Neural cell (in vitro differentiated cells): Measurements from ENCODE around the gene TMEM121B. TPM values are rescaled to one million over a fixed set of nuclear protein-coding genes. Genes with fewer than 3 reads are reported as not detected.

ENCODE experiments used
- H2AFZ ChIP-seq: fragments of 200-600, 300-800 bp; sonication (generic), shearing (Covaris generic); 2 replicates; pipeline ENCODE4 v1.6.0; 2014; ENCODE audit warnings: low read depth, mild to moderate bottlenecking, antibody characterized with exemption, low read length, moderate library complexity
- H3F3A ChIP-seq: fragments of 200-600 bp; shearing (Covaris generic); 2 replicates; pipeline ENCODE4 v1.6.1; 2016; ENCODE audit warnings: mild to moderate bottlenecking, moderate library complexity, mixed read lengths, antibody characterized with exemption, low read length; ENCODE audit not compliant: insufficient read depth, poor library complexity, severe bottlenecking
- H3K27ac ChIP-seq: fragments of 200-600, 300-800 bp; sonication (generic), shearing (Covaris generic); 2 replicates; pipeline ENCODE4 v1.5.1; 2014; ENCODE audit warnings: mild to moderate bottlenecking, low read length, moderate library complexity
- H3K27me3 ChIP-seq: fragments of 300-800, 200-600 bp; sonication (generic), shearing (Covaris generic); 2 replicates; pipeline ENCODE4 v1.6.0; 2014; ENCODE audit warnings: mild to moderate bottlenecking, low read depth, low read length, moderate library complexity; ENCODE audit not compliant: insufficient read depth
- H3K36me3 ChIP-seq: fragments of 300-800, 200-600 bp; sonication (generic), shearing (Covaris generic); 2 replicates; pipeline ENCODE4 v1.5.1; 2014; ENCODE audit warnings: mild to moderate bottlenecking, antibody characterized with exemption, low read length, moderate library complexity; ENCODE audit not compliant: insufficient read depth
- H3K4me2 ChIP-seq: fragments of 300-800, 200-600 bp; sonication (generic), shearing (Covaris generic); 2 replicates; pipeline ENCODE4 v1.6.0; 2014; ENCODE audit warnings: mild to moderate bottlenecking, low read length
- H3K4me3 ChIP-seq: fragments of 300-800, 200-600 bp; sonication (generic), shearing (Covaris generic); 2 replicates; pipeline ENCODE4 v1.5.1; 2014; ENCODE audit warnings: mild to moderate bottlenecking, low read length, moderate library complexity
- H3K79me2 ChIP-seq: fragments of 200-600 bp; shearing (Covaris generic); replicated peaks from 2 replicates; pipeline ENCODE4 v1.6.0; 2014; ENCODE audit warnings: mild to moderate bottlenecking, low read length, moderate library complexity; ENCODE audit not compliant: insufficient read depth
- H3K9ac ChIP-seq: fragments of 300-800, 200-600 bp; sonication (generic), shearing (Covaris generic); 2 replicates; pipeline ENCODE4 v1.6.1; 2016; ENCODE audit warnings: mild to moderate bottlenecking, low read length, mixed read lengths
- H3K9me2 ChIP-seq: fragments of 200-600 bp; shearing (Covaris generic); 2 replicates; pipeline ENCODE4 v1.6.1; 2016; ENCODE audit warnings: mild to moderate bottlenecking, low read length, mixed read lengths; ENCODE audit not compliant: insufficient read depth
- H3K9me3 ChIP-seq: fragments of 200-600, 300-800 bp; sonication (generic), shearing (Covaris generic); 2 replicates; pipeline ENCODE4 v1.6.1; 2016; ENCODE audit warnings: mild to moderate bottlenecking, mixed run types, low read length, moderate library complexity, mixed read lengths
- H4K20me1 ChIP-seq: fragments of 200-600 bp; shearing (Covaris generic); 2 replicates; pipeline ENCODE4 v1.6.1; 2016; ENCODE audit warnings: mild to moderate bottlenecking, mixed run types; ENCODE audit not compliant: insufficient read depth
- CTCF ChIP-seq: fragments of 450-650 bp; IDR thresholded peaks from 2 replicates; pipeline ENCODE4 v1.5.1; 2014; ENCODE audit warnings: antibody characterized with exemption, mild to moderate bottlenecking, moderate library complexity; ENCODE audit not compliant: poor library complexity, severe bottlenecking
- EP300 ChIP-seq: fragments of 450-650 bp; conservative IDR thresholded peaks from 2 replicates; pipeline ENCODE4 v1.6.1; 2014; ENCODE audit warnings: antibody characterized with exemption, mild to moderate bottlenecking, moderate library complexity; ENCODE audit not compliant: poor library complexity, severe bottlenecking
- EZH2 ChIP-seq: fragments of 200-600, 300-800 bp; shearing (Covaris generic), sonication (generic); IDR thresholded peaks from 2 replicates; pipeline ENCODE4 v1.6.1; 2014; ENCODE audit warnings: antibody characterized with exemption, low read length, borderline replicate concordance, mild to moderate bottlenecking; ENCODE audit not compliant: insufficient read depth, poor library complexity, severe bottlenecking
- MXI1 ChIP-seq: fragments of 450-650 bp; conservative IDR thresholded peaks from 2 replicates; pipeline ENCODE4 v1.6.1; 2014; ENCODE audit warnings: antibody characterized with exemption, mild to moderate bottlenecking; ENCODE audit not compliant: poor library complexity, severe bottlenecking
- POLR2AphosphoS5 ChIP-seq: IDR thresholded peaks from 2 replicates; pipeline ENCODE4 v1.6.1; 2012
- RAD21 ChIP-seq: fragments of 450-650 bp; conservative IDR thresholded peaks from 2 replicates; pipeline ENCODE4 v1.6.1; 2014; ENCODE audit warnings: antibody characterized with exemption, mild to moderate bottlenecking, moderate library complexity
- REST ChIP-seq: IDR thresholded peaks from 2 replicates; pipeline ENCODE4 v1.6.1; 2012; ENCODE audit warnings: borderline replicate concordance
- SMC3 ChIP-seq: fragments of 450-650 bp; conservative IDR thresholded peaks from 2 replicates; pipeline ENCODE4 v1.6.1; 2014; ENCODE audit warnings: antibody characterized with exemption, mild to moderate bottlenecking, moderate library complexity; ENCODE audit not compliant: poor library complexity
- TAF1 ChIP-seq: IDR thresholded peaks from 2 replicates; pipeline ENCODE4 v1.6.1; 2012; ENCODE audit warnings: low read depth
- polyA plus RNA-seq: library from polyadenylated mRNA; depleted of rRNA; stranded (reverse); fragments of >200 nt; gene quantifications from 2 replicates; pipeline ENCODE4 v1.2.3, GENCODE V29; 2014

The TMEM121B gene
- polyA plus RNA-seq, 1 donor from 2014 or later = 15.8 TPM

- Histone ChIP-seq H2AFZ (no peak overlapping the region), H3K4me3 (no peak overlapping the region), H3K79me2 (no peaks in the 10 kb centered on the region), H3K9ac (no peak overlapping the region), H3F3A (no peaks in the 10 kb centered on the region), H3K27ac (no peak overlapping the region), H4K20me1 (no peaks in the 10 kb centered on the region), H3K9me3 (no peaks in the 10 kb centered on the region), H3K4me2 (no peak overlapping the region), H3K27me3 (no peaks in the 10 kb centered on the region), H3K36me3 (peaks cover 6% of the 10 kb centered on the region), H3K9me2 (no peaks in the 10 kb centered on the region)
- TF ChIP-seq TAF1 (no peak), EZH2 (no peak), MXI1 (no peak), CTCF (no peak), REST (no peak), EP300 (no peak), RAD21 (no peak)
These were observed 21.9 kb upstream of the TMEM121B start for GRCh38 chr22:17143101-17143500.

- TF ChIP-seq RAD21 (no peak), POLR2AphosphoS5 (no peak), CTCF (no peak), TAF1 (no peak), MXI1 (no peak), EZH2 (no peak), REST (no peak), EP300 (no peak), SMC3 (no peak)
- no peaks in the 10 kb centered on the region for H3K79me2 ChIP-seq
These were observed 19.9 kb upstream of the TMEM121B start for GRCh38 chr22:17140826-17141766.

More at GRCh38 chr22:17140826-17141766, 19.9 kb upstream of the TMEM121B start:
- no peak overlapping the region for H2AFZ ChIP-seq
- H3K27me3 ChIP-seq = no peaks in the 10 kb centered on the region
- no peak overlapping the region for H3K27ac ChIP-seq
- H3F3A ChIP-seq = no peaks in the 10 kb centered on the region
- H3K4me3 ChIP-seq = no peak overlapping the region
- no peaks in the 10 kb centered on the region for H3K9me2 ChIP-seq
- no peak overlapping the region for H3K9ac ChIP-seq
- H4K20me1 ChIP-seq = no peaks in the 10 kb centered on the region
- no peak overlapping the region for H3K4me2 ChIP-seq
- peaks cover 6% of the 10 kb centered on the region for H3K36me3 ChIP-seq
- H3K9me3 ChIP-seq = no peaks in the 10 kb centered on the region
